Kidney glomerular epithelial cell (primary cell): ENCODE measurements around the gene TMEM109.

Experiments used
- DNase-seq: peaks from one replicate; lab custom pipeline; 2025; lab: John Stamatoyannopoulos, UW

TMEM109 gene

GRCh38 chr11:60910281-60910687 lies 3.7 kb upstream of the TMEM109 start:
- no peak for DNase-seq

GRCh38 chr11:60910711-60911380 lies 3.1 kb upstream of the TMEM109 start:
- no peak for DNase-seq

- no peak for DNase-seq
These were observed 1.6 kb upstream of the TMEM109 start for GRCh38 chr11:60912223-60912850.

DNA sequence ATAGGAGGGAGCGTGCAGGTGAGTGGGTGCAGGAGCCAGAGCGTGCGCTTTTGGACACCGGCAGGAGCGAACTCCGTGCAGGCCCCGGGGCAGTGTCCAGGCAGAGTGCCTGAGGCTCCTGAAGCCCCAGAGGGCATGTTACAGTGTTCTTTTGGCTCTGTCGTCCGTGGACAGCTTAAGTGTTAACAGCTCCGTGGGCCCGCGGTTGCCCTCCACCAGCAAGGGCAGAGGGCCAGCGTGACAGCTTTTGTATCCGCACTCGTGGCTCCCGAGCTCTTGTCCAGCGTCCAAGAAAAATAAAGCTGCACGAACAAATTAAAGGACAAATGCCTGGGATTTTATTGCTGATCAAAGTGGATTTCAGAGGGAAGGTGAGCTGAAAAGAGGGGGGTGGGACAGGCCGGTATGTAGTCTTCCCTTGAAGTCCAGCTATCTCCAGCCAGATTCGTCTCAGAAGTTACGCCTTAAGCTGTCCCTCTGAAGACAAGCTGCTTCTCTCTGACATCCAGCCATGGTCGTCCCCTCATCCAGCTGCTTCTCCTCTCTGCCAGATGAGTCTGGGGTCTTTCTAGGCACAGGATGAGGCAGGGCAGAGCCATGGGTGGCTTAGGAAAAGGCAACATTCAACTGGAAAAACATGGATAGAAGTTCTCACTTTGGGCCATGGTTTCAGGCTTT lies 968 bp upstream of the TMEM109 start:
- DNase-seq = no peak

DNA sequence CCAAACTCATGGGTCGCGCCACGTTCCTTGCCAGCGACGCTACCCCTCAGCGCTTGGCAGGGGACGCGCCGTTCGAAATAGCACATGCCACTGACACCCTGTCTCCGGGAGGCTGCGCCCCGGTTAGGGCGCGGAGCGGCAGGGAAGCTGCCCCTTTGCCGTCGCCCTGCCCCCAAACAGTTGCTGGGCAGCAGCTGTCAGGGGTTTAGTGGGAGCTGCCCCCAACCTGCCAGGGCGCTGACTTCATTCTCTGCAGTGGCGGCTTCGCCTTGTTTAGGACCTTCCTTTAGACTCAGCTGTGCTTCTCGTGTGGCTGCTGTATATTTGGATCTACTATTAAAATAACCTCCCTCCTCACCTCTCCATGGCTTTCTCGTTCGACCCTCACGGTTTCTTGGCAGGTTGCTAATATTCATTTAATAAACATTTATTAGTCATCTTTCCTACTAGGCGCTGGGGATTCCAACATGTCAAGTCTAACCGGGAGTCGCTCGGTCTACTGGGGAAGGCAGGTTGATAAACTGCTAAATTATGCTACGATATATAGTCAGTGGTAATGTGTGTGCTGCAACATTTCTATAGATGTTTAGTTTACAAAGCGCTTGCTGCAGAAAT lies 782 bp downstream of the TMEM109 start:
- no peak for DNase-seq

DNA sequence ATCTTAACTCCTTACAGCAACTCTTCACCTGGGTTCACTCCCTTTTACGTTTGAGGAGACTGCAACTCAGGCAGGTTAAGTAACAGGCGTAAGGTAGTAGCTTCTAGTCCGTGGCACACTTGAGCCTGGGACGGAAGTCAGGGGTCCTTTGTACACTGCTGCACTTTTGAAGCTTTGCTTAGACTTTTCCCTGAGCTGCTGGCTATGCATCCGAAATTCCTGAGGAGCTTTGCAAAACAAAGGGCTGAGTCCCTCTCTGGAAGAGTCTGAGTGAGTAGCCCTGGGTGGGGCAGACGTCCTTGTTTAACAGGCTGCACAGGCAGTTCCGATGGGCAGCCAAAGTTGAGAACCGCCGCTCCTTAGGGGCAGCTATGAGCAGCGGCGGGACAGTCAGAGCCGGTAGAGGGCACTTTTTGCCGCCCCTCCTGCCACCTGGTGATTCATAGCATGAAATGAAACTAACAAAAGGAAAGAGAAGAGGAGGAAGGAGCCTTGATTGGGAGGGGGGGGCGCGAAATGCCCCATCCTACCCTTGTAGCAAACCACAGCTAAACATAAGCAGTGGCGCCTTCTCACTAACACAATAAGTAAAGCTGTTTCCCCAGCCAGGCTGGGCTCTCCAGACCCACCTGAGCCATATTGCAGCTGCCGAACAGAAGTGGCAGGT lies 1.4 kb downstream of the TMEM109 start:
- DNase-seq = peak; percentile 70

GRCh38 chr11:60916669-60917206 lies 2.8 kb downstream of the TMEM109 start:
- DNase-seq = no peak

GRCh38 chr11:60917267-60917666 lies 3.3 kb downstream of the TMEM109 start:
- DNase-seq = no peak

DNA sequence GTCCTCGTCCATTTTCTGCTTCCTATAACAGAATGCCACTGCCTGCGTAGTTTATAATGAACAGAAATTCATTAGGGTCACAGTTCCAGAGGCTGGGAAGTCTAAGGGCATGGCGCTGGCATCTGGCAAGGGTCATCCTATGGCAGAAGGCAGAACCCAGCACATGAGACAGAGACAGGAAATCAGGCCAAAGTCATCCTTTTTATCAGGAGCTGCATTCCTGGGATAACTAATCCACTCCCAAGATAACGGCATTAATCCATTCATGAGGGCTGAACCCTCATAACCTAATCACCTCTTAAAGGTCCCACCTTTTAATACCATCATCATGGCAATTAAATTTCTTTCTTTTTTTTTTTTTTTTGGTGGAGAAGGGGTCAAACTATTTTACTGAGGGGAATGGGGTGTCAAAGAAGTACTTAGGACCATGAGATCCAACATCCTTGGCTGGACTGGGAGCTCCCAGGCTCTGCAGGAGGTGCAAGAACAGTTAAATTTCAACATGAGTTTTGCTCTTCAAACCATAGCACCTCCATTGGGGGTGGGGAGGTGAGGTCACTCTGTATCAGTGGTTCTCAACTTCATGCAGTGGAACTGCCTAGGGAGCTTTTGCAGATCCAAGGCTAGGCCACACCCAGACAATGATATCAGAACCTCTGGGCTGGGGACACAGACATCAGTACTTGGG lies 4.4 kb downstream of the TMEM109 start:
- DNase-seq = no peak

- peak; percentile 11 for DNase-seq
These were observed 4.9 kb downstream of the TMEM109 start for GRCh38 chr11:60918939-60919265.

GRCh38 chr11:60919320-60919719 lies 5.4 kb downstream of the TMEM109 start:
- DNase-seq = no peak

- DNase-seq = no peak
These were observed 6.0 kb downstream of the TMEM109 start for GRCh38 chr11:60919956-60920355.

DNA sequence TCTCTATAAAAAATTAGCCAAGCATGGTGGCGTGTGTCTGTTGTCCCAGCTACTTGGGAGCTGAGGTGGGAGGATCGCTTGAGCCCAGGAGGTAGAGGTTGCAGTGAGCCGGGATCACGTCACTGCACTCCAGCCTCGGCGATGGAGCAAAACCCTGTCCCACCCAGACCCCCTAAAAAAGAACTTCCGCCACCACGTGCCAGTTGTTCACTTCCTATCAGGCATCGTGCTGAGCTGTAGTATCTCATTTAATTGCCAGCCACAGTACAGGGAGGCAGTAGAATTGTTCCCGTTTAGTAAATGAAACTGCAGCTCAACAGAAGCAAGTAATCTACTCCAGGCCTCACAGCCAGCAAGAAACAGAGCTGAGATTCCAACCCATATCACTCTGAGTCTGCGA lies 7.3 kb downstream of the TMEM109 start:
- no peak for DNase-seq

DNA sequence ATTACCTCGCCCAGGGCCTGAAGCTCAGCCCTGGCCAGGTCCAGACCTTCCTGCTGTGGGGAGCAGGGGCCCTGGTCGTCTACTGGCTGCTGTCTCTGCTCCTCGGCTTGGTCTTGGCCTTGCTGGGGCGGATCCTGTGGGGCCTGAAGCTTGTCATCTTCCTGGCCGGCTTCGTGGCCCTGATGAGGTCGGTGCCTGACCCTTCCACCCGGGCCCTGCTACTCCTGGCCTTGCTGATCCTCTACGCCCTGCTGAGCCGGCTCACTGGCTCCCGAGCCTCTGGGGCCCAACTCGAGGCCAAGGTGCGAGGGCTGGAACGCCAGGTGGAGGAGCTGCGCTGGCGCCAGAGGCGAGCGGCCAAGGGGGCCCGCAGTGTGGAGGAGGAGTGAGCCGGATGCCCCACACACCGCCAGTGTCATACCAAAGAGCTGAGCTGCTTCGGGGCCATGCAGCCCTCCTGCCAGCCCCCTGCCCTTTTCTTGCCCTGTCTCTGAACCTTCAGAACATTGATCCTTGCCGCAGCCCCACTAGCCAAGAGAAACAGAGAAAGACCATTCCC lies 7.9 kb downstream of the TMEM109 start:
- no peak for DNase-seq

GRCh38 chr11:60922906-60923305 lies 8.9 kb downstream of the TMEM109 start:
- no peak for DNase-seq

GRCh38 chr11:60923326-60923725 lies 9.4 kb downstream of the TMEM109 start:
- DNase-seq = no peak

DNA sequence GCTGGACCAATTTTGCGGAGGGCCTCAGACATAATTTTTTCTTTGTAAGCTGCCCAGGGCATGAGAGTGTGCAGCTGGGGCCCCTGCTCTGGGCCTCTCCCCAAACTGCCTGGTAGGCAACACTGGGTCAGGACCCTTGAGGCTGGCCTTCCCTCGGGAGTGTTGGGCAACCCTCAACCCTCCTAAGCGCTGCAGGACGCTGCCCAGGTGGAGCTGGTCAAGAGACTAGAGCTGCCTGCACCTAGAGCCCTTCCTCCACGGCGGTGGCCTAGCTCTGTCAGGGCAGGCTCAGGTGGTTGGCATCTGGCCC lies 9.8 kb downstream of the TMEM109 start:
- no peak for DNase-seq

GRCh38 chr11:60924110-60924905 lies 10.3 kb downstream of the TMEM109 start, which contains the start of gene TMEM132A:
TSS of gene TMEM132A (plus strand) at chr11:60924460. CDS start at chr11:60924634, 174 bp downstream.
- peak; percentile 66 for DNase-seq

- DNase-seq = peak; percentile 55
These were observed 11.2 kb downstream of the TMEM109 start for GRCh38 chr11:60924906-60925853.
